Neural cell (in vitro differentiated cells): Measurements from ENCODE around the gene KRT85. TPM values are rescaled to one million over a fixed set of nuclear protein-coding genes. Genes with fewer than 3 reads are reported as not detected.

Experiments used
- H2AFZ ChIP-seq: fragments of 200-600, 300-800 bp; sonication (generic), shearing (Covaris generic); 2 replicates; pipeline ENCODE4 v1.6.0; 2014; ENCODE audit warnings: low read depth, mild to moderate bottlenecking, antibody characterized with exemption, low read length, moderate library complexity
- H3F3A ChIP-seq: fragments of 200-600 bp; shearing (Covaris generic); 2 replicates; pipeline ENCODE4 v1.6.1; 2016; ENCODE audit warnings: mild to moderate bottlenecking, moderate library complexity, mixed read lengths, antibody characterized with exemption, low read length; ENCODE audit not compliant: insufficient read depth, poor library complexity, severe bottlenecking
- H3K27ac ChIP-seq: fragments of 200-600, 300-800 bp; sonication (generic), shearing (Covaris generic); 2 replicates; pipeline ENCODE4 v1.5.1; 2014; ENCODE audit warnings: mild to moderate bottlenecking, low read length, moderate library complexity
- H3K27me3 ChIP-seq: fragments of 300-800, 200-600 bp; sonication (generic), shearing (Covaris generic); 2 replicates; pipeline ENCODE4 v1.6.0; 2014; ENCODE audit warnings: mild to moderate bottlenecking, low read depth, low read length, moderate library complexity; ENCODE audit not compliant: insufficient read depth
- H3K36me3 ChIP-seq: fragments of 300-800, 200-600 bp; sonication (generic), shearing (Covaris generic); 2 replicates; pipeline ENCODE4 v1.5.1; 2014; ENCODE audit warnings: mild to moderate bottlenecking, antibody characterized with exemption, low read length, moderate library complexity; ENCODE audit not compliant: insufficient read depth
- H3K4me2 ChIP-seq: fragments of 300-800, 200-600 bp; sonication (generic), shearing (Covaris generic); 2 replicates; pipeline ENCODE4 v1.6.0; 2014; ENCODE audit warnings: mild to moderate bottlenecking, low read length
- H3K4me3 ChIP-seq: fragments of 300-800, 200-600 bp; sonication (generic), shearing (Covaris generic); 2 replicates; pipeline ENCODE4 v1.5.1; 2014; ENCODE audit warnings: mild to moderate bottlenecking, low read length, moderate library complexity
- H3K79me2 ChIP-seq: fragments of 200-600 bp; shearing (Covaris generic); replicated peaks from 2 replicates; pipeline ENCODE4 v1.6.0; 2014; ENCODE audit warnings: mild to moderate bottlenecking, low read length, moderate library complexity; ENCODE audit not compliant: insufficient read depth
- H3K9ac ChIP-seq: fragments of 300-800, 200-600 bp; sonication (generic), shearing (Covaris generic); 2 replicates; pipeline ENCODE4 v1.6.1; 2016; ENCODE audit warnings: mild to moderate bottlenecking, low read length, mixed read lengths
- H3K9me2 ChIP-seq: fragments of 200-600 bp; shearing (Covaris generic); 2 replicates; pipeline ENCODE4 v1.6.1; 2016; ENCODE audit warnings: mild to moderate bottlenecking, low read length, mixed read lengths; ENCODE audit not compliant: insufficient read depth
- H3K9me3 ChIP-seq: fragments of 200-600, 300-800 bp; sonication (generic), shearing (Covaris generic); 2 replicates; pipeline ENCODE4 v1.6.1; 2016; ENCODE audit warnings: mild to moderate bottlenecking, mixed run types, low read length, moderate library complexity, mixed read lengths
- H4K20me1 ChIP-seq: fragments of 200-600 bp; shearing (Covaris generic); 2 replicates; pipeline ENCODE4 v1.6.1; 2016; ENCODE audit warnings: mild to moderate bottlenecking, mixed run types; ENCODE audit not compliant: insufficient read depth
- EP300 ChIP-seq: fragments of 450-650 bp; conservative IDR thresholded peaks from 2 replicates; pipeline ENCODE4 v1.6.1; 2014; ENCODE audit warnings: antibody characterized with exemption, mild to moderate bottlenecking, moderate library complexity; ENCODE audit not compliant: poor library complexity, severe bottlenecking
- EZH2 ChIP-seq: fragments of 200-600, 300-800 bp; shearing (Covaris generic), sonication (generic); IDR thresholded peaks from 2 replicates; pipeline ENCODE4 v1.6.1; 2014; ENCODE audit warnings: antibody characterized with exemption, low read length, borderline replicate concordance, mild to moderate bottlenecking; ENCODE audit not compliant: insufficient read depth, poor library complexity, severe bottlenecking
- MXI1 ChIP-seq: fragments of 450-650 bp; conservative IDR thresholded peaks from 2 replicates; pipeline ENCODE4 v1.6.1; 2014; ENCODE audit warnings: antibody characterized with exemption, mild to moderate bottlenecking; ENCODE audit not compliant: poor library complexity, severe bottlenecking
- POLR2AphosphoS5 ChIP-seq: IDR thresholded peaks from 2 replicates; pipeline ENCODE4 v1.6.1; 2012
- RAD21 ChIP-seq: fragments of 450-650 bp; conservative IDR thresholded peaks from 2 replicates; pipeline ENCODE4 v1.6.1; 2014; ENCODE audit warnings: antibody characterized with exemption, mild to moderate bottlenecking, moderate library complexity
- TAF1 ChIP-seq: IDR thresholded peaks from 2 replicates; pipeline ENCODE4 v1.6.1; 2012; ENCODE audit warnings: low read depth
- polyA plus RNA-seq: library from polyadenylated mRNA; depleted of rRNA; stranded (reverse); fragments of >200 nt; gene quantifications from 2 replicates; pipeline ENCODE4 v1.2.3, GENCODE V29; 2014
- TF ChIP-seq, protein P1 (sequence below): fragments of 450-650 bp; IDR thresholded peaks from 2 replicates; pipeline ENCODE4 v1.5.1; 2014; ENCODE audit warnings: antibody characterized with exemption, mild to moderate bottlenecking, moderate library complexity; ENCODE audit not compliant: poor library complexity, severe bottlenecking
- TF ChIP-seq, protein P2 (sequence below): IDR thresholded peaks from 2 replicates; pipeline ENCODE4 v1.6.1; 2012; ENCODE audit warnings: borderline replicate concordance

Gene KRT85
- polyA plus RNA-seq, 1 donor from 2014 or later: not detected

DNA sequence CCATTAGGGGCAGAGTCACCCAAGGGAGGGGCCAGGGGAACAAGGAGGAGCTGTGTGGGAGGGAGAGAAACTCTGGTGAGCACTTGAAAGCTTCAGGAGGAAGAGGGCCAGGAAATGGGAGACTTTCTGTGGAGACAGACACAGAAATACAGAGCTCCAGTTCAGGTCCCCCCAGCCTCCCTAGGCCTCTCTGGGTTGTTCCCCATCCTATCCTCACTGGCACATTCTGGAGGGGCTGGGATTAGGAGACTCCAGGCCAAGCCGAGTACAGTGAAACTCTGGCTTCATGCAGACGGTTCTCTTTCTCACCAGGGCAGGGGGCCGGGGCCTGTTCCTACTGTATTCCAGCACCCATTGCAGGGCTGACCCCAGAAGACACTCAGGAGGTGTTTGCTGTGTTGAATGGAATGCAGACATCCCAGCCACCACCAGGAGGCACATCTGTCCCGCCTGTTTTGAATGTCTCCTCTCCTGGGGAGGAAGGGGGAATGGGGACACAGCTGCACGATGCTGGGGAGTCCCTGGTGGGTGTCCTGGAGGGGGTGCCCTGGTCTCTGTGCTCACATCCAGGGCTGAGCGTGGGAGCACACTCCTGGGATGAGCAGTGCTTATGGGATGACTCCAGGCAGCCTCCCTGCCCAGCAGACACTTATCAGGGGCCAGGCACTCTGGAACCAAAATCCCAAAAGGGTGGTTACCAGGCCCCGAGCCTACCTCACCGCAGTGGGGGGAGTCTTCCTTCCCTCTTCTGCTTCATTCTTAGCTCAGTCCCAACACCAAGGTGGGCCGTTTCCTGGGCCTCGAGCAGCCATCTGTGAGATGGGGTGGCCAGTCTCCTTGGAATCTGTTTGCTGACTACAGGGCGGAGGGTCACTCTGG lies 23.7 kb upstream of the KRT85 start:
- Histone ChIP-seq H3K79me2 (no peaks in the 10 kb centered on the region), H3K4me2 (no peak overlapping the region), H3K9me3 (no peaks in the 10 kb centered on the region), H3K4me3 (no peak overlapping the region), H3K9me2 (no peaks in the 10 kb centered on the region), H2AFZ (no peak overlapping the region), H3K36me3 (no peaks in the 10 kb centered on the region), H3F3A (no peaks in the 10 kb centered on the region), H3K9ac (no peak overlapping the region), H3K27me3 (no peaks in the 10 kb centered on the region), H4K20me1 (no peaks in the 10 kb centered on the region), H3K27ac (no peak overlapping the region)
- TF ChIP-seq EZH2: no peak
- TF ChIP-seq, protein P1, sequence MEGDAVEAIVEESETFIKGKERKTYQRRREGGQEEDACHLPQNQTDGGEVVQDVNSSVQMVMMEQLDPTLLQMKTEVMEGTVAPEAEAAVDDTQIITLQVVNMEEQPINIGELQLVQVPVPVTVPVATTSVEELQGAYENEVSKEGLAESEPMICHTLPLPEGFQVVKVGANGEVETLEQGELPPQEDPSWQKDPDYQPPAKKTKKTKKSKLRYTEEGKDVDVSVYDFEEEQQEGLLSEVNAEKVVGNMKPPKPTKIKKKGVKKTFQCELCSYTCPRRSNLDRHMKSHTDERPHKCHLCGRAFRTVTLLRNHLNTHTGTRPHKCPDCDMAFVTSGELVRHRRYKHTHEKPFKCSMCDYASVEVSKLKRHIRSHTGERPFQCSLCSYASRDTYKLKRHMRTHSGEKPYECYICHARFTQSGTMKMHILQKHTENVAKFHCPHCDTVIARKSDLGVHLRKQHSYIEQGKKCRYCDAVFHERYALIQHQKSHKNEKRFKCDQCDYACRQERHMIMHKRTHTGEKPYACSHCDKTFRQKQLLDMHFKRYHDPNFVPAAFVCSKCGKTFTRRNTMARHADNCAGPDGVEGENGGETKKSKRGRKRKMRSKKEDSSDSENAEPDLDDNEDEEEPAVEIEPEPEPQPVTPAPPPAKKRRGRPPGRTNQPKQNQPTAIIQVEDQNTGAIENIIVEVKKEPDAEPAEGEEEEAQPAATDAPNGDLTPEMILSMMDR: peak; percentile 33

DNA sequence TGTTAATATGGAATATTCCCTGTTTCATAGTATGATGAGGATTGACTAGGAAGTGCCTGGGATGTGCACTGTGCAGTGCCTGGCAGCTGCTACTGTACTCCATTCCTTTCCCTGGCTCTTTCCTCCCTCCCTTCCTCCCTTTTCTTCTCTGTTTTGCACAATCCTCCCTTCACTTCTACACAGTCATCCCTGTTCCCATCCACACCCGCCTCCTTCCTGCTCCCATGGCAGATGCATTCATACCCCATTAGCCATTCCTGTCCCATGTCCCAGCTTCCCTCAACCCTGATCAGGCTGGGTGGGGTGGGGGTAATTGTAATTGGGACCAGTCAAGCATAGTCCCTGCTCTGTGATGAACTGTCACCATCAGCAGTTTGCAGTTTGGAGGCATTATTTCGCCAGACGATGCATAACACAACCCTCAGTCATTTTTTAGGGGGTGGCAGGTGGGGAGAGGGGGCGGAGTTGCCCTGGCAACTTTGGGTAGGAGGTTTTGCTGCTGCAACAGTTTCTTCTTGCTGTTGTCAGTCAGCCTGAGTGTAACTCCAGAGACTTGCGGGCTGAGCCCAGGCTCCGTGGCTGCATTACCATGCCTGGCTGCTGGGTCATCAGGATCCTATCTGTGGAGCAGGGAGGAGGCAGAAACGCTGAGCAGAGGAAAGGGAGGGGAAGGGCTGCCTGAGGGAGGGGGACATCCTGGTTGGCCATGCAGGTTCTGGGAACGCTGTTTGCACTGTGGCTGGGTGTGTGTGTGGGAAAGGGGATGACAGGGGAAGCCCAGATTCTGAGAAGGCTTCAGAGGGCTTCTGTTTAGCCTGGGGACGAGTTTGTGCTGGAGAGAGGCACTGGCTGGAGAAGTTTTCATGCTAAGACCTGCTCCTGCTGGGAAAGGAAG lies 22.3 kb upstream of the KRT85 start:
- no peaks in the 10 kb centered on the region for H3K9me3 ChIP-seq
- H4K20me1 ChIP-seq: no peaks in the 10 kb centered on the region
- H3K79me2 ChIP-seq: no peaks in the 10 kb centered on the region
- no peak overlapping the region for H3K4me3 ChIP-seq
- H3K4me2 ChIP-seq: no peak overlapping the region
- no peaks in the 10 kb centered on the region for H3K9me2 ChIP-seq
- no peak overlapping the region for H2AFZ ChIP-seq
- H3K27me3 ChIP-seq: no peaks in the 10 kb centered on the region
- H3K9ac ChIP-seq: no peak overlapping the region
- no peak overlapping the region for H3K27ac ChIP-seq
- TF ChIP-seq EZH2: no peak
- TF ChIP-seq, protein P2, sequence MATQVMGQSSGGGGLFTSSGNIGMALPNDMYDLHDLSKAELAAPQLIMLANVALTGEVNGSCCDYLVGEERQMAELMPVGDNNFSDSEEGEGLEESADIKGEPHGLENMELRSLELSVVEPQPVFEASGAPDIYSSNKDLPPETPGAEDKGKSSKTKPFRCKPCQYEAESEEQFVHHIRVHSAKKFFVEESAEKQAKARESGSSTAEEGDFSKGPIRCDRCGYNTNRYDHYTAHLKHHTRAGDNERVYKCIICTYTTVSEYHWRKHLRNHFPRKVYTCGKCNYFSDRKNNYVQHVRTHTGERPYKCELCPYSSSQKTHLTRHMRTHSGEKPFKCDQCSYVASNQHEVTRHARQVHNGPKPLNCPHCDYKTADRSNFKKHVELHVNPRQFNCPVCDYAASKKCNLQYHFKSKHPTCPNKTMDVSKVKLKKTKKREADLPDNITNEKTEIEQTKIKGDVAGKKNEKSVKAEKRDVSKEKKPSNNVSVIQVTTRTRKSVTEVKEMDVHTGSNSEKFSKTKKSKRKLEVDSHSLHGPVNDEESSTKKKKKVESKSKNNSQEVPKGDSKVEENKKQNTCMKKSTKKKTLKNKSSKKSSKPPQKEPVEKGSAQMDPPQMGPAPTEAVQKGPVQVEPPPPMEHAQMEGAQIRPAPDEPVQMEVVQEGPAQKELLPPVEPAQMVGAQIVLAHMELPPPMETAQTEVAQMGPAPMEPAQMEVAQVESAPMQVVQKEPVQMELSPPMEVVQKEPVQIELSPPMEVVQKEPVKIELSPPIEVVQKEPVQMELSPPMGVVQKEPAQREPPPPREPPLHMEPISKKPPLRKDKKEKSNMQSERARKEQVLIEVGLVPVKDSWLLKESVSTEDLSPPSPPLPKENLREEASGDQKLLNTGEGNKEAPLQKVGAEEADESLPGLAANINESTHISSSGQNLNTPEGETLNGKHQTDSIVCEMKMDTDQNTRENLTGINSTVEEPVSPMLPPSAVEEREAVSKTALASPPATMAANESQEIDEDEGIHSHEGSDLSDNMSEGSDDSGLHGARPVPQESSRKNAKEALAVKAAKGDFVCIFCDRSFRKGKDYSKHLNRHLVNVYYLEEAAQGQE: no peak
- no peak for TF ChIP-seq POLR2AphosphoS5
- no peaks in the 10 kb centered on the region for H3F3A ChIP-seq
- H3K36me3 ChIP-seq: no peaks in the 10 kb centered on the region

DNA sequence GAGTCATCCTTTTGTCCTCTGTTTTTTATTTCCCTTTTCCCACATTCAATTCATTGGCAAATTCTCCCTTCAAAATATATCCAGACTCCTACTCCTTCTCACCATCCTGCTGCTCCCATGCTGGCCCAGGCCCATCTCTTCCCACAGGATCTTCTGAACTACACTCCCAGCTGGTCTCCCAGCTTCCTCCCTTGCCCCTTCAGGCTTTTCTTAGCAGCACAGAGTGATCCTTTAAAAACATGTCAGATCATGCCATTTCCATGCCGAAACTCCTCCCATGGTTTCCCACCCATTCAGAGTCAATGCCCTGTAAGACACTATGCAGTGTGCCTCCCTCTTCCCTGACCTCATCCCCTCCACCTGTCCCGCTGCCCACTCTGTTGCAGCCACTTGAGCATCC lies 20.6 kb upstream of the KRT85 start:
- Histone ChIP-seq H3F3A (no peaks in the 10 kb centered on the region), H3K79me2 (no peaks in the 10 kb centered on the region), H3K27ac (no peak overlapping the region), H3K36me3 (no peaks in the 10 kb centered on the region), H3K27me3 (no peaks in the 10 kb centered on the region), H4K20me1 (no peaks in the 10 kb centered on the region), H3K4me3 (no peak overlapping the region), H3K9me2 (no peaks in the 10 kb centered on the region), H2AFZ (no peak overlapping the region), H3K9ac (no peak overlapping the region), H3K4me2 (no peak overlapping the region), H3K9me3 (no peaks in the 10 kb centered on the region)
- TF ChIP-seq, protein P2: no peak
- TF ChIP-seq RAD21: no peak
- no peak for TF ChIP-seq TAF1
- TF ChIP-seq EP300: no peak
- no peak for TF ChIP-seq MXI1
- TF ChIP-seq EZH2: no peak
- TF ChIP-seq, protein P1: no peak
